HepG2 (cell line): ENCODE measurements around the gene RNF25. TPM values are rescaled to one million over a fixed set of nuclear protein-coding genes. Genes with fewer than 3 reads are reported as not detected.
A peak's percentile ranks its signal among the peaks of the same experiment; 100 is the strongest.

Experiments
- AHR ChIP-seq: IDR thresholded peaks from 2 replicates; pipeline ENCODE4 v1.6.1; 2018; ENCODE audit warnings: missing genetic modification reagents, missing compliant biosample characterization
- CBX1 ChIP-seq: IDR thresholded peaks from one replicate; pipeline ENCODE4 v1.6.1; 2016; ENCODE audit warnings: antibody characterized with exemption, low read depth
- HNF1B ChIP-seq: sonication (generic); formaldehyde crosslinking; IDR thresholded peaks from 2 replicates; pipeline ENCODE4 v1.5.1; 2020; ENCODE audit warnings: mild to moderate bottlenecking, moderate library complexity, missing genetic modification reagents
- MEIS1 ChIP-seq: sonication (generic); formaldehyde crosslinking; IDR thresholded peaks from 2 replicates; pipeline ENCODE4 v1.9.0; 2021; ENCODE audit warnings: mild to moderate bottlenecking, missing genetic modification reagents, moderate library complexity, borderline replicate concordance
- NR3C1 ChIP-seq: sonication (generic); formaldehyde crosslinking; IDR thresholded peaks from 2 replicates; pipeline ENCODE4 v1.4.0; 2020; ENCODE audit warnings: missing genetic modification reagents
- NRL ChIP-seq: sonication (generic); formaldehyde crosslinking; IDR thresholded peaks from 2 replicates; pipeline ENCODE4 v1.5.0; 2020; ENCODE audit warnings: missing genetic modification reagents, mild to moderate bottlenecking, moderate library complexity, borderline replicate concordance
- RARA ChIP-seq: IDR thresholded peaks from 2 replicates; pipeline ENCODE4 v1.6.1; 2016; ENCODE audit warnings: missing genetic modification reagents, missing compliant biosample characterization
- RORA ChIP-seq: sonication (generic); formaldehyde crosslinking; IDR thresholded peaks from 2 replicates; pipeline ENCODE4 v1.5.0; 2020; ENCODE audit warnings: mild to moderate bottlenecking, missing genetic modification reagents, moderate library complexity
- ZNF138 ChIP-seq: sonication (generic); formaldehyde crosslinking; IDR thresholded peaks from 2 replicates; pipeline ENCODE4 v1.5.0; 2020; ENCODE audit warnings: mild to moderate bottlenecking, low read depth, missing genetic modification reagents
- ZNF205 ChIP-seq: IDR thresholded peaks from 2 replicates; pipeline ENCODE4 v1.6.1; 2018; ENCODE audit warnings: missing biosample characterization, missing genetic modification reagents
- ZNF34 ChIP-seq: sonication (generic); formaldehyde crosslinking; IDR thresholded peaks from 2 replicates; pipeline ENCODE4 v1.4.0; 2020; ENCODE audit warnings: mild to moderate bottlenecking, missing genetic modification reagents, borderline replicate concordance
- ZNF510 ChIP-seq: sonication (generic); formaldehyde crosslinking; IDR thresholded peaks from 2 replicates; pipeline ENCODE4 v1.4.0; 2020; ENCODE audit warnings: low read depth, mild to moderate bottlenecking, missing genetic modification reagents
- ZNF607 ChIP-seq: sonication (generic); formaldehyde crosslinking; IDR thresholded peaks from 2 replicates; pipeline ENCODE4 v1.5.1; 2020; ENCODE audit warnings: missing genetic modification reagents, mild to moderate bottlenecking, borderline replicate concordance
- ZNF629 ChIP-seq: sonication (generic); formaldehyde crosslinking; conservative IDR thresholded peaks from 2 replicates; pipeline ENCODE4 v1.5.0; 2020; ENCODE audit warnings: missing genetic modification reagents
- polyA plus RNA-seq, 8 experiments: library from polyadenylated mRNA; depleted of rRNA in 3 of 8; stranded (reverse) in 7 of 8; unstranded in 1 of 8; fragments of >200 nt; fragmentation: Illumina TruSeq in 4 of 8; extraction: Trizol in 4 of 8; gene quantifications; 2 replicates each; pipeline versions ENCODE4 v1.2.1 to v1.2.3, GENCODE V29; 2011 to 2016; ENCODE audit warnings: low read depth in 4 of 8, missing spikeins in 1 of 8, mixed read lengths in 1 of 8; ENCODE audit not compliant: insufficient read depth in 1 of 8
- total RNA-seq, 5 experiments: library from RNA; depleted of rRNA; stranded (reverse); fragments of >200 nt; fragmentation: Illumina TruSeq; extraction: Trizol; gene quantifications; 2 replicates each; pipeline ENCODE4 v1.2.3, GENCODE V29; 2016; ENCODE audit warnings: low read depth in 1 of 5
- TF ChIP-seq, protein P1 (sequence below): sonication (generic); formaldehyde crosslinking; IDR thresholded peaks from 2 replicates; pipeline ENCODE4 v1.8.1; 2023; ENCODE audit warnings: missing genetic modification reagents, inconsistent platforms, borderline replicate concordance
- TF ChIP-seq, protein P2 (sequence below): IDR thresholded peaks from 2 replicates; pipeline ENCODE4 v1.6.1; 2012; ENCODE audit warnings: low read depth, low read length, improper control_type of control experiment
- TF ChIP-seq, protein P3 (sequence below): sonication (generic); formaldehyde crosslinking; conservative IDR thresholded peaks from 2 replicates; pipeline ENCODE4 v1.4.0; 2020; ENCODE audit warnings: missing genetic modification reagents
- TF ChIP-seq, protein P4 (sequence below): IDR thresholded peaks from 2 replicates; pipeline ENCODE4 v1.6.1; 2018; ENCODE audit warnings: missing genetic modification reagents, mild to moderate bottlenecking, missing compliant biosample characterization

RNF25 gene
- total and polyA plus RNA-seq, 2 of the 13 experiments (the other 11 are each of a cell fraction or from before 2014, with no cell fraction given), result 37.0 to 87.6 TPM

DNA sequence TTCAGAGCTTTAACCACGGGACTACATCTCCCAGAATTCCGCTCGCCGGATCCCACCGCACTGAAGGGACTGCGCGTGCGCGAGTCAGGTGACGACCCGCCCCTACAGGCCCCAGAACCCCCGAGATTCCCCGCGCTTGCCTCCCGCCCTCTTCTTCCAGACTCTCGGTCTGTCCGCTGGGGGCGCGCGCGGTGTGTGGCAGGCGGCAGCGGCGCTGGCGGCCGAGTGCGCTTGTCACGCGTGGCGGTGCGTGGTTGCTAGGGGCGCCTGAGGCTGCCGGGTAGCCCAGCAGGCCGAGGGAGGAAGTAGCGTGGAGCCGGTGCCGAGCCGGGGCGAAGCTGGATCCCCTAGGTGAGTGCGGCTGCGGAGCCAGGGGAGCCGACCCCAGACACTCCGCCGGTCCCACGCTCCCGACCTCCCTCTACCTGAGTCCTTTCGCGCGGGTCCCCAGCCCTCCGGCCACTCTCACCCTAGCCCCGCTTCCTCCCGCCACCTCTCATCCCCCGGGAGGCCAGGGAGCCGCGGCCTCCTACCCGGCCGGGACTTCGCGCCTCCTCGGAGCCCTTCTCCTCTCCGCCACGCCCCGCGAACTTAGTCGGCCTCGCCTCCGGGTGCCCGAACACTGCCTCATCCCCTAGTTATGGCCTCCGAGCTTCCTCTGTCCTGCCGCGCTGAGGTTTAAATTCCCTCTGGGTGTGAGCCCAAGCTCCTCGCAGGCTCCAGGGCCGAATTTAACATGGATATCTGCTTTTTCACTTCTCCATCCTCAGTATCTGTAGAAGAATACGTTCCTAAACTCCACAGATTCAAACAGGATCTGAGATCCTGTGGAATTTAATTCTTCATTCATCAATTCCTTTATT is 39.1 kb upstream of the RNF25 start, which contains the start of gene TTLL4 (continued):
- TF ChIP-seq, protein P1, sequence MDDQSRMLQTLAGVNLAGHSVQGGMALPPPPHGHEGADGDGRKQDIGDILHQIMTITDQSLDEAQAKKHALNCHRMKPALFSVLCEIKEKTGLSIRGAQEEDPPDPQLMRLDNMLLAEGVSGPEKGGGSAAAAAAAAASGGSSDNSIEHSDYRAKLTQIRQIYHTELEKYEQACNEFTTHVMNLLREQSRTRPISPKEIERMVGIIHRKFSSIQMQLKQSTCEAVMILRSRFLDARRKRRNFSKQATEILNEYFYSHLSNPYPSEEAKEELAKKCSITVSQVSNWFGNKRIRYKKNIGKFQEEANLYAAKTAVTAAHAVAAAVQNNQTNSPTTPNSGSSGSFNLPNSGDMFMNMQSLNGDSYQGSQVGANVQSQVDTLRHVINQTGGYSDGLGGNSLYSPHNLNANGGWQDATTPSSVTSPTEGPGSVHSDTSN (CRISPR knock-in tag), result no peak
- TF ChIP-seq, protein P2, sequence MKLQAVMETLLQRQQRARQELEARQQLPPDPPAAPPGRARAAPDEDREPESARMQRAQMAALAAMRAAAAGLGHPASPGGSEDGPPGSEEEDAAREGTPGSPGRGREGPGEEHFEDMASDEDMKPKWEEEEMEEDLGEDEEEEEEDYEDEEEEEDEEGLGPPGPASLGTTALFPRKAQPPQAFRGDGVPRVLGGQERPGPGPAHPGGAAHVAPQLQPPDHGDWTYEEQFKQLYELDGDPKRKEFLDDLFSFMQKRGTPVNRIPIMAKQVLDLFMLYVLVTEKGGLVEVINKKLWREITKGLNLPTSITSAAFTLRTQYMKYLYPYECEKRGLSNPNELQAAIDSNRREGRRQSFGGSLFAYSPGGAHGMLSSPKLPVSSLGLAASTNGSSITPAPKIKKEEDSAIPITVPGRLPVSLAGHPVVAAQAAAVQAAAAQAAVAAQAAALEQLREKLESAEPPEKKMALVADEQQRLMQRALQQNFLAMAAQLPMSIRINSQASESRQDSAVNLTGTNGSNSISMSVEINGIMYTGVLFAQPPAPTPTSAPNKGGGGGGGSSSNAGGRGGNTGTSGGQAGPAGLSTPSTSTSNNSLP, result no peak; the same call in 1 of the 2 replicates
- TF ChIP-seq RARA (CRISPR knock-in tag), result peak; percentile 36; the same call in 1 of the 2 replicates
- no peak for TF ChIP-seq NR3C1
- TF ChIP-seq, protein P3, sequence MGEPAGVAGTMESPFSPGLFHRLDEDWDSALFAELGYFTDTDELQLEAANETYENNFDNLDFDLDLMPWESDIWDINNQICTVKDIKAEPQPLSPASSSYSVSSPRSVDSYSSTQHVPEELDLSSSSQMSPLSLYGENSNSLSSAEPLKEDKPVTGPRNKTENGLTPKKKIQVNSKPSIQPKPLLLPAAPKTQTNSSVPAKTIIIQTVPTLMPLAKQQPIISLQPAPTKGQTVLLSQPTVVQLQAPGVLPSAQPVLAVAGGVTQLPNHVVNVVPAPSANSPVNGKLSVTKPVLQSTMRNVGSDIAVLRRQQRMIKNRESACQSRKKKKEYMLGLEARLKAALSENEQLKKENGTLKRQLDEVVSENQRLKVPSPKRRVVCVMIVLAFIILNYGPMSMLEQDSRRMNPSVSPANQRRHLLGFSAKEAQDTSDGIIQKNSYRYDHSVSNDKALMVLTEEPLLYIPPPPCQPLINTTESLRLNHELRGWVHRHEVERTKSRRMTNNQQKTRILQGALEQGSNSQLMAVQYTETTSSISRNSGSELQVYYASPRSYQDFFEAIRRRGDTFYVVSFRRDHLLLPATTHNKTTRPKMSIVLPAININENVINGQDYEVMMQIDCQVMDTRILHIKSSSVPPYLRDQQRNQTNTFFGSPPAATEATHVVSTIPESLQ, result no peak
- TF ChIP-seq HNF1B (CRISPR knock-in tag), result no peak; the same call in 1 of the 2 replicates
- TF ChIP-seq ZNF205 (CRISPR knock-in tag), result peak; percentile 93
- TF ChIP-seq AHR (CRISPR knock-in tag), result peak; percentile 68
- TF ChIP-seq ZNF138 (CRISPR knock-in tag), result peak; percentile 97; the same call in 1 of the 2 replicates
- peak; percentile 72; the same call in 1 of the 2 replicates for TF ChIP-seq ZNF607 (CRISPR knock-in tag)
- no peak for TF ChIP-seq RORA (CRISPR knock-in tag)
- peak; percentile 96; the same call in 1 of the 2 replicates for TF ChIP-seq MEIS1
- peak; percentile 95; the same call in 1 of the 2 replicates for TF ChIP-seq ZNF34
- TF ChIP-seq CBX1, result peak; percentile 90
- peak; percentile 99 for TF ChIP-seq ZNF510 (CRISPR knock-in tag)
- no peak; the same call in 1 of the 2 replicates for TF ChIP-seq ZNF629 (CRISPR knock-in tag)
- TF ChIP-seq, protein P4, sequence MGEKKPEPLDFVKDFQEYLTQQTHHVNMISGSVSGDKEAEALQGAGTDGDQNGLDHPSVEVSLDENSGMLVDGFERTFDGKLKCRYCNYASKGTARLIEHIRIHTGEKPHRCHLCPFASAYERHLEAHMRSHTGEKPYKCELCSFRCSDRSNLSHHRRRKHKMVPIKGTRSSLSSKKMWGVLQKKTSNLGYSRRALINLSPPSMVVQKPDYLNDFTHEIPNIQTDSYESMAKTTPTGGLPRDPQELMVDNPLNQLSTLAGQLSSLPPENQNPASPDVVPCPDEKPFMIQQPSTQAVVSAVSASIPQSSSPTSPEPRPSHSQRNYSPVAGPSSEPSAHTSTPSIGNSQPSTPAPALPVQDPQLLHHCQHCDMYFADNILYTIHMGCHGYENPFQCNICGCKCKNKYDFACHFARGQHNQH (CRISPR knock-in tag), result peak; percentile 92
- TF ChIP-seq NRL (CRISPR knock-in tag), result peak; percentile 96
